GM23338 (cell line): ENCODE data around the gene ABCC6. TPM values are rescaled to one million over a fixed set of nuclear protein-coding genes. Genes with fewer than 3 reads are reported as not detected.

Source experiments
- ATAC-seq: fragments of 200-7000 bp; cut with Tn5 transposase; 3 replicates; pipeline ENCODE4 v1.9.1; 2020
- DNase-seq: peaks from one replicate; pipeline ENCODE4 v3.0.0-alpha.2; 2015; ENCODE audit warnings: low spot score
- H2AFZ ChIP-seq: fragments of 200-600 bp; sonication (generic); 2 replicates; pipeline ENCODE4 v1.8.0; 2016; ENCODE audit warnings: antibody characterized with exemption, mild to moderate bottlenecking, moderate library complexity
- H3F3A ChIP-seq: fragments of 200-600 bp; sonication (generic); replicated peaks from 2 replicates; pipeline ENCODE4 v1.8.0; 2017; ENCODE audit warnings: antibody characterized with exemption, mixed run types, low read depth
- H3K27ac ChIP-seq: fragments of 200-600 bp; sonication (generic); 2 replicates; pipeline ENCODE4 v1.6.1; 2016; ENCODE audit warnings: low read depth
- H3K27me3 ChIP-seq: fragments of 200-600 bp; sonication (generic); 2 replicates; pipeline ENCODE4 v1.8.0; 2016; ENCODE audit warnings: mild to moderate bottlenecking, mixed run types, moderate library complexity; ENCODE audit not compliant: insufficient read depth
- H3K36me3 ChIP-seq: fragments of 200-600 bp; sonication (generic); 2 replicates; pipeline ENCODE4 v1.8.0; 2016; ENCODE audit warnings: mild to moderate bottlenecking; ENCODE audit not compliant: insufficient read depth
- H3K4me1 ChIP-seq: fragments of 200-600 bp; sonication (generic); 2 replicates; pipeline ENCODE4 v1.8.0; 2016; ENCODE audit warnings: mild to moderate bottlenecking, moderate library complexity; ENCODE audit not compliant: insufficient read depth
- H3K4me2 ChIP-seq: fragments of 200-600 bp; sonication (generic); 2 replicates; pipeline ENCODE4 v1.7.1; 2017; ENCODE audit warnings: mixed run types
- H3K4me3 ChIP-seq: fragments of 200-600 bp; sonication (generic); 2 replicates; pipeline ENCODE4 v1.6.1; 2016; ENCODE audit warnings: mixed run types
- H3K79me2 ChIP-seq: fragments of 200-600 bp; sonication (generic); replicated peaks from 2 replicates; pipeline ENCODE4 v1.8.0; 2017; ENCODE audit warnings: mild to moderate bottlenecking; ENCODE audit not compliant: insufficient read depth
- H3K9me2 ChIP-seq: fragments of 200-600 bp; sonication (generic); 2 replicates; pipeline ENCODE4 v1.8.0; 2017; ENCODE audit not compliant: insufficient read depth
- H4K20me1 ChIP-seq: fragments of 200-600 bp; sonication (generic); replicated peaks from 2 replicates; pipeline ENCODE4 v1.8.0; 2017; ENCODE audit warnings: mild to moderate bottlenecking; ENCODE audit not compliant: insufficient read depth
- H3K27ac Mint-ChIP-seq: 2 replicates; pipeline ENCODE4 v1.8.0; 2020; ENCODE audit warnings: inconsistent platforms, mild to moderate bottlenecking, moderate library complexity, mixed read lengths
- H3K27me3 Mint-ChIP-seq: 3 replicates; pipeline ENCODE4 v1.8.0; 2022; ENCODE audit warnings: low read depth, mild to moderate bottlenecking, moderate library complexity, mixed read lengths, inconsistent platforms; ENCODE audit not compliant: insufficient read depth, poor library complexity
- H3K36me3 Mint-ChIP-seq: 3 replicates; pipeline ENCODE4 v1.8.0; 2021; ENCODE audit warnings: low read depth, mild to moderate bottlenecking, inconsistent platforms, moderate library complexity, mixed read lengths
- H3K4me1 Mint-ChIP-seq: 3 replicates; pipeline ENCODE4 v1.8.0; 2020; ENCODE audit warnings: mild to moderate bottlenecking, inconsistent platforms, mixed read lengths
- H3K4me3 Mint-ChIP-seq: 3 replicates; pipeline ENCODE4 v1.8.0; 2021; ENCODE audit warnings: moderate library complexity, mild to moderate bottlenecking, inconsistent platforms, mixed read lengths
- H3K9me3 Mint-ChIP-seq: 3 replicates; pipeline ENCODE4 v1.8.0; 2020; ENCODE audit warnings: moderate library complexity, mild to moderate bottlenecking, inconsistent platforms, mixed read lengths
- CREB1 ChIP-seq: fragments of 250-450 bp; sonication (Bioruptor Pico); IDR thresholded peaks from 2 replicates; pipeline ENCODE4 v1.5.0; 2020; ENCODE audit warnings: low read depth, mild to moderate bottlenecking, moderate library complexity
- EZH2 ChIP-seq: fragments of 200-600 bp; sonication (generic); IDR thresholded peaks from one replicate; pipeline ENCODE4 v1.8.0; 2017; ENCODE audit warnings: antibody characterized with exemption, mild to moderate bottlenecking, low read depth; ENCODE audit not compliant: unreplicated experiment
- EZH2phosphoT487 ChIP-seq: fragments of 200-600 bp; sonication (generic); IDR thresholded peaks from one replicate; pipeline ENCODE4 v1.8.1; 2018; ENCODE audit warnings: antibody characterized with exemption; ENCODE audit not compliant: unreplicated experiment
- JUNB ChIP-seq: IDR thresholded peaks from one replicate; pipeline ENCODE4 v1.6.1; 2016; ENCODE audit warnings: antibody characterized with exemption; ENCODE audit not compliant: unreplicated experiment
- NANOG ChIP-seq: IDR thresholded peaks from 2 replicates; pipeline ENCODE4 v1.6.1; 2016; ENCODE audit warnings: antibody characterized with exemption, borderline replicate concordance
- POLR2AphosphoS5 ChIP-seq: IDR thresholded peaks from 2 replicates; pipeline ENCODE4 v1.6.1; 2016; ENCODE audit warnings: antibody characterized with exemption, low read depth
- REST ChIP-seq: IDR thresholded peaks from one replicate; pipeline ENCODE4 v1.6.1; 2018; ENCODE audit warnings: antibody characterized with exemption; ENCODE audit not compliant: unreplicated experiment
- STAT1 ChIP-seq: IDR thresholded peaks from one replicate; pipeline ENCODE4 v1.6.1; 2016; ENCODE audit warnings: antibody characterized with exemption; ENCODE audit not compliant: unreplicated experiment
- ZNF331 ChIP-seq: fragments of 250-450 bp; sonication (Bioruptor Pico); IDR thresholded peaks from 2 replicates; pipeline ENCODE4 v1.5.0; 2020; ENCODE audit warnings: low read depth, mild to moderate bottlenecking, moderate library complexity
- ZNF462 ChIP-seq: fragments of 250-450 bp; sonication (Bioruptor Pico); IDR thresholded peaks from 2 replicates; pipeline ENCODE4 v1.5.0; 2020; ENCODE audit warnings: mild to moderate bottlenecking, moderate library complexity
- polyA plus RNA-seq: library from polyadenylated mRNA; unstranded; fragments of >200 nt; fragmentation: Nextera tagmentation; extraction: Ambion mirVana; gene quantifications from 2 replicates; pipeline ENCODE4 v1.2.1, GENCODE V29; 2016
- total RNA-seq: library from RNA; depleted of rRNA; stranded (reverse); fragments of >200 nt; shearing (Covaris generic); gene quantifications from 2 replicates; pipeline ENCODE4 v1.2.3, GENCODE V29; 2014
- TF ChIP-seq, protein P1 (sequence below): IDR thresholded peaks from 2 replicates; pipeline ENCODE4 v1.6.1; 2016; ENCODE audit warnings: antibody characterized with exemption

Gene ABCC6
- total and polyA plus RNA-seq, 2 experiments from 2014 or later, result 0.73 to 2.8 TPM

DNA sequence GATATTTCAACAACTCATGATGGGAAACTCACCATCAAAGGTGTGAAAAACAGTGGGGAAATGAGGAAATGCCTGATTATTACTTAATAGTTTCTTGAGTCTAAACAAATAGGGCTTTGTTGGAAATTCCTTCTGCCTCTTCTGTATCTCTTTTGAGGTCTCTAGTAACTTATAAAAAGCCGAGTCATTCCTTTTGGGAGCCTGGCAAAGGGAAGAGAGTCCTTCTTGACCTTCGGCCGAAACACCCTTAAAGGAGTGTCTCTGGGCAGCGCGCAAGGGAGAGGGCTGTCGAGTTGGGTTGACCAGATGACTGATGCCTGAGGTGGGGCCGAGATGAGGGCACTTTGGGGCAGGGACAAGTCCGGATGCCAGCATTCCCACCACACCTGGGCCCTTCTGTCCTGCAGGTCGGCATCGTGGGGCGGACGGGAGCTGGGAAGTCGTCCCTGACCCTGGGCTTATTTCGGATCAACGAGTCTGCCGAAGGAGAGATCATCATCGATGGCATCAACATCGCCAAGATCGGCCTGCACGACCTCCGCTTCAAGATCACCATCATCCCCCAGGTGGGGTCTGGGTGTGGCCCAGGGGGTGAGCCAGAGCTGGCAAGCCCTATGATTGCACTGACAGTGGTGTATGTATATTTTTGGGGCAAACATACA, 89.2 kb downstream of the ABCC6 start:
- H3K27me3 Mint-ChIP-seq, result peaks cover 5% of the 10 kb centered on the region
- Histone ChIP-seq H3K4me1 (no peaks in the 10 kb centered on the region), H3K4me3 (no peak overlapping the region), H3K27ac (no peak overlapping the region), H3K9me2 (no peaks in the 10 kb centered on the region), H3K36me3 (peaks cover 40% of the 10 kb centered on the region), H3K27me3 (no peaks in the 10 kb centered on the region), H4K20me1 (no peaks in the 10 kb centered on the region; the same call in 1 of the 2 replicates), H3K79me2 (no peaks in the 10 kb centered on the region), H2AFZ (no peak overlapping the region), H3F3A (no peaks in the 10 kb centered on the region), H3K4me2 (no peak overlapping the region)
- ATAC-seq (no peak), DNase-seq (no peak)
- H3K36me3 Mint-ChIP-seq, result peaks cover 83% of the 10 kb centered on the region
- H3K4me1 Mint-ChIP-seq, result no peaks in the 10 kb centered on the region
- peak overlapping the region; percentile 24 for H3K27ac Mint-ChIP-seq
- no peaks in the 10 kb centered on the region for H3K9me3 Mint-ChIP-seq
- no peak overlapping the region for H3K4me3 Mint-ChIP-seq
- TF ChIP-seq, protein P1, sequence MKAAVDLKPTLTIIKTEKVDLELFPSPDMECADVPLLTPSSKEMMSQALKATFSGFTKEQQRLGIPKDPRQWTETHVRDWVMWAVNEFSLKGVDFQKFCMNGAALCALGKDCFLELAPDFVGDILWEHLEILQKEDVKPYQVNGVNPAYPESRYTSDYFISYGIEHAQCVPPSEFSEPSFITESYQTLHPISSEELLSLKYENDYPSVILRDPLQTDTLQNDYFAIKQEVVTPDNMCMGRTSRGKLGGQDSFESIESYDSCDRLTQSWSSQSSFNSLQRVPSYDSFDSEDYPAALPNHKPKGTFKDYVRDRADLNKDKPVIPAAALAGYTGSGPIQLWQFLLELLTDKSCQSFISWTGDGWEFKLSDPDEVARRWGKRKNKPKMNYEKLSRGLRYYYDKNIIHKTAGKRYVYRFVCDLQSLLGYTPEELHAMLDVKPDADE, result no peak
- TF ChIP-seq REST, result no peak
- no peak for TF ChIP-seq EZH2phosphoT487
- TF ChIP-seq NANOG, result no peak
- TF ChIP-seq JUNB, result no peak
- TF ChIP-seq STAT1, result no peak
- TF ChIP-seq ZNF331 (CRISPR knock-in tag), result no peak
- TF ChIP-seq EZH2, result no peak
- TF ChIP-seq CREB1 (CRISPR knock-in tag), result no peak

- DNase-seq (no peak), ATAC-seq (no peak)
- Mint-ChIP-seq H3K9me3 (no peaks in the 10 kb centered on the region), H3K27me3 (peaks cover 11% of the 10 kb centered on the region), H3K27ac (no peak overlapping the region), H3K4me1 (no peaks in the 10 kb centered on the region), H3K4me3 (no peak overlapping the region), H3K36me3 (peaks cover 75% of the 10 kb centered on the region)
- no peaks in the 10 kb centered on the region for H3K9me2 ChIP-seq
- H3K27me3 ChIP-seq, result no peaks in the 10 kb centered on the region
- H4K20me1 ChIP-seq, result no peaks in the 10 kb centered on the region; the same call in 1 of the 2 replicates
- H3K4me3 ChIP-seq, result no peak overlapping the region
- no peaks in the 10 kb centered on the region for H3K79me2 ChIP-seq
- no peaks in the 10 kb centered on the region for H3K4me1 ChIP-seq
- peaks cover 32% of the 10 kb centered on the region for H3K36me3 ChIP-seq
- no peak overlapping the region for H3K27ac ChIP-seq
- H3K4me2 ChIP-seq, result no peak overlapping the region
- H2AFZ ChIP-seq, result no peak overlapping the region
- no peaks in the 10 kb centered on the region for H3F3A ChIP-seq
- TF ChIP-seq CREB1 (CRISPR knock-in tag) (no peak), EZH2phosphoT487 (no peak), ZNF462 (no peak), POLR2AphosphoS5 (no peak), STAT1 (no peak)
Measured at GRCh38 chr16:16131659-16132058, 91.6 kb downstream of the ABCC6 start.
